HG03039 (cell line): ENCODE data around the gene ZDHHC9.

Experiments used
- ATAC-seq: cut with Tn5 transposase; IDR thresholded peaks from one replicate; pipeline ENCODE4 v1.9.1; 2021; ENCODE audit warnings: mild to moderate bottlenecking, moderate library complexity; ENCODE audit not compliant: unreplicated experiment

Gene ZDHHC9

DNA sequence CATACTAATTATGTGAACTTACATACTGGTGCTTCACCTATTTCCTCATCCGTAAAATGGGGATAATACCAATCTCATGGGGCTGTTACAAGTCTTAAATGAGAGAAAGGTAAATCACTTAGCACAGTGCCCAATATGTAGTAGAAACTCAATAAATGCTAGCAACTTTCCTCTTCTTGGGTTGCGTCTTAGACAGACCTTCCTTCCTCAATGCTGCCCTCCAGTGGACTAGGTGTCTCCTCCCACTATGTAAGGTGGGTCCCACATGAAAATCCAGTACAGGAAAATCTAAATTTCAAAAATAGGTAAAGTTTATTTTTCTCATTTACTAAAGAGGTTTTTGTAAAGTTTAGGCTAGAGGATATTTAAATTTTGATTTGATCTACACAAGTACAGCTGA, 20.6 kb downstream of the ZDHHC9 start:
- ATAC-seq, result no peak

GRCh38 chrX:129818123-129818522, 25.6 kb downstream of the ZDHHC9 start:
- ATAC-seq, result no peak

- ATAC-seq, result no peak
These were observed 29.9 kb downstream of the ZDHHC9 start for GRCh38 chrX:129813662-129814368.

GRCh38 chrX:129808829-129809796, 34.6 kb downstream of the ZDHHC9 start:
- ATAC-seq, result no peak

DNA sequence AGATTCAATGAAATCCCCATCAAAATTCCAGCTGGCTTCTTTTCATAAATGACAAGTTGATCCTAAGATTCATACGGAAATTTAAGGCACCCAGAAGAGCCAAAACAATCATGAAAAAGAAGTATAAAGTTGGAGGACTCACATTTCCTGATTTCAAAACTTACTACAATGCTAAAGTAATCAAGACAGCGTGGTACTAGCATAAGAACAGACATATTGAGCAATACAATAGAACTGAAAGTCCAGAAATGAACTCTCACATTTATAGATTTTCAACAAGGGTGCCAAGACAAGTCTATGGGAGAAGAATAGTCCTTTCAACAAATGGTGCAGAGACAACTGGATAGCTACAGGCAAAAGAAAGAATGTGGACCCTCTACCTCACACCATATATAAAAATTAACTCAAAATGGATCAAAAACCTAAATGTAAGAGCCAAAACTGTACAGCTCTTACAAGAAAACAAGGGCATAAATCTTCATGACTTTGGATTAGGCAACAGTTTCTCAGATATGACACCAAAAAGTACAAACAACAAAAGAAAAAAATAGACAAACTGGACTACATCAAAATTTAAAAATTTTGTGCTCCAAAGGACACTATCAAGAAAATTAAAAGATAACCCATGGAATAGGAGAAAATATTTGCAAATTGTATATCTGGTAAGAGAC, 35.4 kb downstream of the ZDHHC9 start:
- no peak for ATAC-seq

DNA sequence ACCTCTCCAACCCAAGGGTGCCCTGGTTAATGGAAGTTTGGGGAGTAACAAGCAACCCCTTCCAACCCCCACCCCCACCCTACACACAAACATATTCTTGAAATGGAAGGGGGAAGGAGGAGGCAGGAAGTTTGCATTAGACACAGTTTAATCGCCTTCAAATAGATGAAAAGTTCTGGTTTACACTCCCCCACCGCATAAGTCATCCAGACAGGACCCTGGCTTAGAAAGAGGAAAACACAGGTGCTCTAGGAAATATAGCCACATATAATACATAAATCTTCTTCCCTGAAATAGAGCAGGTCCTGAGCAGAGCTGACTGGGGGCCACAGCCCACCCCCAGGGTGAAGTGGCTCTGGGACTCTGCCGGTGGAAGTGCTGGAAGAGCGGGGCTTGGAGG, 38.9 kb downstream of the ZDHHC9 start:
- no peak for ATAC-seq

- ATAC-seq, result no peak
These were observed 40.8 kb downstream of the ZDHHC9 start for GRCh38 chrX:129802863-129803262.

- no peak for ATAC-seq
These were observed 43.5 kb downstream of the ZDHHC9 start for GRCh38 chrX:129800186-129800585.

DNA sequence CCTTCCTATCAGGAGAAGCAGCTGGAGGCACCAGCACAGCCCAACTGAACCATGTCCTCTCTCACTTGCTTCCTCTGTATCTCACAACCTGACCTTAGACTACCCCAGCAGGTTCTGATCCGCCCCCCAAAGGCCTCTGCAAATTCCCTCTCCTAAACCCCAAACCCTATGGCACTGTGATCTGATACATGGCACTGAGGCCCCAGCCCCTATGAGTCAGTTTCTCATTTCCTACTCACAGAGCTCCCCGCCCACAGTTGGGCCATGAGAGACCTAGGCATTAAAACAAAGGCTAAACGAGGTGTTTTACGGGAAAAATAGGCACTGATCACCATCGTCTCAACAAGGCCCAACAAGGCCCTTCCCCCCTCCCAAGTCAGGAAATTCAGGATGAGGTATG, 44.8 kb downstream of the ZDHHC9 start:
- no peak for ATAC-seq

GRCh38 chrX:129798456-129798855, 45.2 kb downstream of the ZDHHC9 start:
- ATAC-seq, result no peak

DNA sequence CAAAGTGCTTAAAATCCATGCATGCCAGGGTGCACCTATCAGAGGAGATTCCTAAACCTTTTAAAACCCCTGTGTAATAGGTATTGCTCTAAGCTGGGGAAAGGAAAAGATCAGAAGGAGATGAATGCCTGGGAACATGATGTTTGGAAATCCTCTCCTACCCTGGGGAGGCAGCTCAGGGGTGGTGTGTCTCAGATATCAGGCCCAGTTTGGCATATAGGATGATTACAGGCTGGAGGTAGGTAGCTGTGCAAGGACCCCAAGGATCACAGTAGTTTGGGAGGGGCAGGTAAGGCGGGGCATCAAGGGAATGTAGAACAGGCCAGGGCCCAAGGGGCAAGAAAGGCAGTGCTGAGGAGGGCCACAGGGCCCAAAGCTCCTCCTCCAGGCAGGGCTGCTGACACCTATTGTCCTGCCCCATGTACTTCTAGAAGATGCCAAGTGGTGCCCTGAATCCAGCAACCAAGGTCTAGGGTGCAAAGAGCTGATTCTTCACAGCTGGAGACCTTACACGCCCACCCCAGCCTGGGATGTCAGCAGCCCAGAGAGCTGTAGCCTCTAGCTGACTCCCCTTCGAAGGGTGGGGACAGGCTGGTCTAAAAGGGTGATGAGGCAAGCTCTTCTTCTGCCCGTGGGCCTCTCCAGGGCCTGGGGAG, 46.3 kb downstream of the ZDHHC9 start:
- no peak for ATAC-seq

DNA sequence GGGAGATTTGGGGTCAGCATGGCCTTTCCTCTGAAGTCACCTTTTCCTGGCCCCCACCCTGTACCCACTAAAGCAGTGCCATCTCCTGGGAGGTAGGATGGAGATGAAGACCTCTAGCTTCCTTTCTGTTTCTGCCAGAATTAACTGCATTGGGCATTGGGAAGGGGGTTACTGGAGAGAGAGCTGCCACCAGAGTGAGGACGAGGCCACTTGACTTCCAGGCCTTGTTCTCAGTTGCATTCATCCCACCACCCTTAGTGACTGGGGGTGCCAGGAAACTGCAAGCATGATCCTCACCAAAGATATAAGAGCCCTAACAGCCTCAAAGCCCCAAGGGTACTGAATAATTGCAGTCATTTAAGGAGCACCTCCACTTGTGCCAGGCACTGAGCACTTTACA, 48.1 kb downstream of the ZDHHC9 start:
- no peak for ATAC-seq

- no peak for ATAC-seq
These were observed 50.0 kb downstream of the ZDHHC9 start for GRCh38 chrX:129793604-129794191.

- ATAC-seq, result no peak
These were observed 50.9 kb downstream of the ZDHHC9 start for GRCh38 chrX:129792586-129793291.

- ATAC-seq, result no peak
These were observed 51.6 kb downstream of the ZDHHC9 start for GRCh38 chrX:129791961-129792570.

- no peak for ATAC-seq
These were observed 52.4 kb downstream of the ZDHHC9 start for GRCh38 chrX:129791336-129791735.

DNA sequence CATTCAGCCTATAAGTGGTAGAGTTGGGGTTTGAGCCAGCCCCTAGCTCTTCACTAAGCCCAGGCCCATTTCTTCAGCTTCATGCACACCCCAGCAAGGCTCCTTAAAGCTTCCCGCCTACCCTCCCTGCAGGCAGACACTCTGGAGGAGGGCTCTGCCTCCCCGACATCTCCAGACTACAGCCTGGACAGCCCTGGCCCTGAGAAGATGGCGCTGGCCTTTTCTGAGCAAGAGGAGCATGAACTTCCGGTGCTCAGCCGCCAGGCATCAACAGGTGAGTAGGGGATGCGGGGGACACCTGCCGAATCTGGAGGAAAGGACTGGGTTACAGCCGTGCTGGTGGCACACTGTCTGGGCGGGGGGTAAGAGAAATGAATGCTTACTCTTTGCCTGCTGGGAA, 52.9 kb downstream of the ZDHHC9 start:
- ATAC-seq, result no peak

DNA sequence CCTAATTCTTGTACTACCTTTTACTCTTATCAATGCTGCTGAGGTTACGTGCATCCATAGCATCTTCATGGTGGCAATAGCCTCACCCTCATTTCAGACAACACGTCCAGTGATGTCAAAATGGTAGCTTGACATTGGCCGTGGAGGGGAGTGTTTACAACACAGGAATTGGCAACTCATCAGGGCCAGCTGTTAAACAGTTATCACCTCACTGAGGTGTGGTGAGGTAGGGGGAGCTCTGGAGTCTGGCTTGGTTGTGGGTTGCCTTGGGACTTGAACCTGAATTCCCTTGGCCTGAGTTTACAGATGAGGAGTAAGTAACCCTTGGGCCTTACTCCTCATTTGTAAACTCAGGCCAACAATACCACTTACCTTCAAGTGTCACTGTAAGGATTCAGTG, 53.5 kb downstream of the ZDHHC9 start:
- no peak for ATAC-seq

DNA sequence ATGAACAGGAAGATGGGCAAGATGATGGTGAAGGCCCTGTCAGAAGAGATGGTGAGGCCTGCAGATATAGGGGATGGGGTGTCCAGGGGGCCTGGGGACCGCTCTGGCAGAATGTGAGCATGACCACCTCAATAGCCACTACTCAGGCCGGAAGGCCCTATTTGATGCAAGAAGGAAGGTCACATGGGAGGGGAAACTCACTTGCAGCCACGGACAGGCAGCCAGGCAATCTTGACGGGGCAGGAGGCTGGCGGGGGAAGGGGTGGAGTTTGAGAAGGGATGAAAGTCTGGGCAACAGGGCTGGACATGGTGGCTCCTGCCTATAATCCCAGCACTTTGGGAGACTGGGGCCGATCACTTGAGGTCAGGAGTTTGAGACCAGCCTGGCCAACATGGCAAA, 55.2 kb downstream of the ZDHHC9 start:
- ATAC-seq, result no peak
